GM19324 (cell line): ENCODE results near the gene SCYGR1.
"Not testable (repeated sequence)": the region's sequence is repeated elsewhere in the genome, so short reads cannot be mapped to it uniquely, and the experiment has no call there.

ENCODE experiments used
- ATAC-seq: cut with Tn5 transposase; IDR thresholded peaks from one replicate; pipeline ENCODE4 v1.9.1; 2021; ENCODE audit warnings: mild to moderate bottlenecking, moderate library complexity; ENCODE audit not compliant: unreplicated experiment, low FRiP score

Gene SCYGR1, protein sequence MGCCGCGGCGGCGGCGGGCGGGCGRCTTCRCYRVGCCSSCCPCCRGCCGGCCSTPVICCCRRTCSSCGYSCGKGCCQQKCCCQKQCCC

DNA sequence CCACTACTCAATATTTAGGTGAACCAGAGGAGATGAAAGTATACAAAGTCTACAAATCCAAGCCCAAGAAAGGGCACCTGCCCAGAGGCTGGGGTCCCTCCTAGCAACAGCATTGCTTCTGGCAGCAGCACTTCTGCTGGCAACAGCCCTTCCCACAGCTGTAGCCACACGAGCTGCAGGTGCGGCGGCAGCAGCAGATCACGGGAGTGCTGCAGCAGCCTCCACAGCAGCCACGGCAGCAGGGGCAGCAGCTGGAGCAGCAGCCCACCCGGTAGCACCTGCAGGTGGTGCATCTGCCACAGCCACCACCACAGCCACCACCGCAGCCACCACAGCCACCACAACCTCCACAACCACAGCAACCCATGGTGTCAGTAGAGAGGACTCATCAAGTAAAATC lies at the start of gene SCYGR1:
Gene SCYGR1 (minus strand): TSS at position 367 of the 400 bp plus-strand sequence. CDS start 0 bp downstream, at position 367.
- not testable (repeated sequence) for ATAC-seq

DNA sequence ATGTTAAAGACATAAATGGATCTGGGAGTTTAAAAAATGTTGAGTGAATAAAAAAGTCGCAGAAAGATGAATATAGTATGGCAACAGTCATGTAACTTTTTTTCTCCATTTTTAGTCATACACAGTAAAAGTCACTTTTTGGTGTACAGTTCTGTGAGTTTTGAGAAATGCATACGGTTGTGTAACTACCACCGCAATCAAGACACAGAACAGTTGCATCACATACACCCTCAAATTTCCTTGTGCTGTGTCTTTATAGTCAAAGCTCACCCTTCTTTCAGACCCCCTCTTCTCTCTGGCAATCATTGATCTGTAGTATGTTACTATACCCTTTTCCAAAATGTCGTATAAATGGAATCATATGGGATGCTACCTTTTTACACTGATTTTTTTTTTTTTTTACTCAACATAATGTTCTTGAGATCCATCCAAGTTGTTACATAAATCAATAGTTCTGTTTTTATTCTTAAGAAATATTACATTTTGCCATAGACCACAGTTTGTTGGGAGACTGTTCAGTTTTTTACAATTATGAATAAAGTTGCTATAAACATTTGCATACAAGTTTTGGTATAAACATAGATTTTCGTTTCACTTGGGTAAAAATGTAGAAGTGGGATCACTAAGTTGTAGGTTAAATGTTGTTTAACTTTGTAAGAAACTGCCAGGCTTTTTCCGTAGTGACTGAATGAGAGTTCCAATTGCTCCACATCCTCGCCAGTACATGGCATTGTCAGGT lies 48.9 kb upstream of the SCYGR1 start:
- no peak for ATAC-seq

DNA sequence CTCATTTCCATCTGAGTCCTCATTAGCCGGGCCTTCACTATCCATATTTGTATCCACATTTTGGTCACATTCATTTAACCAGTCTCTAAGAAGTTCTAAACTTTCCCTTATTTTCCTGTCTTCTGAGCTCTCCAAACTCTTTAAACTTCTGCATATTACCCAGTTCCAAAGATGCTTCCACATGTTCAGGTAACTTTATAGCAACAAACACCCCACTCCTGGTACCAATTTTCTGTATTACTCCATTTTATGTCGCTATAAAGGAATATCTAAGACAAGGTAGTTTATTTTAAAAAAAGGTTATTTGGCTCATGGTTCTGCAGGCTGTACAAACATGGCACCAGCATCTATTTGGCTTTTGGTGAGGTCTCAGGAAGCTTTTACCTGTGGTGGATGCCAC lies 45.4 kb upstream of the SCYGR1 start:
- ATAC-seq = no peak

DNA sequence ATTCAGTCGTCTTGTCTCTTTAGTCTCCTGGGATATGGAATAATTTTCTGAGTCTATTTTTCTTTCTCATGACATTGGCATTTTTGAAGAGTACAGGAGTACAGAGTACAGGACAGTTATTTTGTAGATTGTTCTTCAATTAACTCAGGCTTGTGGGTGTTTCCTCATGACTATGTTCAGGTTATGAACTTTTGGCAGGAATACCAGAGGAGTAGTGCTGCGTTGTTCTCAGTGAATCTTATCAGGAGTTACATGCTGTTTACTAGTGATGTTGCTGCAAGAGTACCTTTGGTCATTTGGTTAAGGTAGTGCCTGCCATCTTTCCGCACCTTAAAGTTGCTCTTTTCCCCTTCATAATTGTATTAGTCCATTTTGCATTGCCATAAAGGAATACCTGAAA lies 42.9 kb upstream of the SCYGR1 start:
- no peak for ATAC-seq

DNA sequence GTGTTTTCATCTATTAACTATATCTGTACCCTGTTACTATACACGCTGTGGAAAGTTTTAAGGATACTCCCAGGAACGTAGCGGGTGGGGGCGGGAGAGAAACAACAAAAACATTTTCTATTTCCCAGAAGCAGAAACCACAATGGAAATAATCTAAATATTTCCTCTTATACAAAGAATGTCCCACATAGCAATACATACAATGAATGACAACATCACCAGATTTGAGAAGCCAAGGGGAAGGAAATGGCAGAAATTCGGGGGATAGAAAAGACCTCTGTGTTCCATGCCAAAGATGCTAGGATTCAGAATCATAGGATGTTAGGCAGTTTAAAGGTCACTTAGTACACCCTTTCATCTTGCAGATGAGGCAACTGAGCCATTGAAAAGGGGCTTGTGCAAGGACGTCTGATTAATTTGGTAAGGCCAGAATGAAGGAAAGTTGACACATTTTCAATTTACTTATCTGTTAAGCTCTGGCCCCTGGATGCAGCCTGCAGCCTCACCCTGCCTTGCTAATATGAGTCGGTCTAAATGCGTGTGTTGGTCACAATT lies 41.1 kb upstream of the SCYGR1 start:
- ATAC-seq = no peak

DNA sequence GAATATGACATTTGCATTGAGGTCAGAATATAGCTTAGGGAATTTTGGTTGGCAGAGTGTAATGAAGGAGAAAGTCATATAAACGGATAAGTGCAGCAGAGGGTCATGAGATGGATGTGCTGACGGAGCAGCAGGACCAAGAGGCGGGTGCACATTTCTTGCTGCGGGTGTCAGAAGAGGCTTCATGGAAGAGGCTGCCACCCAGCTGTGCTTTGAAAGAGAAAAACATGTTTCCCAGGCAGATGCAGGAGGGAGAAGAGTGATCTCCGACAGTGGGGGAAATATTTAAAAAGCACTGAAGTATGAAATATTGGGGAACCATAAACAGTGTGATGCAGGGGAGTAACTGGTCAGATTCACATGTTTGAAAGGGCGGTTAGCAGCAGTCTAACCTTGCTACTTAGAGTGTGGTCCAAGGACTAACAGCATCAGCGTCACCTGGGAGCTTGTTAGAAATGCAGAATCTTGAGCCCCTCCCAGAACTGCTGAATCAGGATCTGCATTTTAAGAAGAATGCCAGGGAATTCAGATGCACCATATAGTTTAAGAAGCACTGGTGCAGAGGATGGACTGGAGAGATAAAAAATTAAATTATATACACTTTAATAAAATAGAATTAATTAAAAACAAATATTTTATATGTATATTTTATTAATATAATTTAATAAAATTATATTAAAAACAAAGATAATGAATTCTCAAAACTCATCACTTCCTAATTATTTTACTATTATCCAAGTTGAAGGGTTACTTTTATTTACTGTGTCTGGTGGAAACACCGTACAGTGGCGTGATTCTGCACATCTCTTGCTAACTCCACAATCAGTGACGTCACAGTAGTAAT lies 36.1 kb upstream of the SCYGR1 start:
- ATAC-seq = no peak

DNA sequence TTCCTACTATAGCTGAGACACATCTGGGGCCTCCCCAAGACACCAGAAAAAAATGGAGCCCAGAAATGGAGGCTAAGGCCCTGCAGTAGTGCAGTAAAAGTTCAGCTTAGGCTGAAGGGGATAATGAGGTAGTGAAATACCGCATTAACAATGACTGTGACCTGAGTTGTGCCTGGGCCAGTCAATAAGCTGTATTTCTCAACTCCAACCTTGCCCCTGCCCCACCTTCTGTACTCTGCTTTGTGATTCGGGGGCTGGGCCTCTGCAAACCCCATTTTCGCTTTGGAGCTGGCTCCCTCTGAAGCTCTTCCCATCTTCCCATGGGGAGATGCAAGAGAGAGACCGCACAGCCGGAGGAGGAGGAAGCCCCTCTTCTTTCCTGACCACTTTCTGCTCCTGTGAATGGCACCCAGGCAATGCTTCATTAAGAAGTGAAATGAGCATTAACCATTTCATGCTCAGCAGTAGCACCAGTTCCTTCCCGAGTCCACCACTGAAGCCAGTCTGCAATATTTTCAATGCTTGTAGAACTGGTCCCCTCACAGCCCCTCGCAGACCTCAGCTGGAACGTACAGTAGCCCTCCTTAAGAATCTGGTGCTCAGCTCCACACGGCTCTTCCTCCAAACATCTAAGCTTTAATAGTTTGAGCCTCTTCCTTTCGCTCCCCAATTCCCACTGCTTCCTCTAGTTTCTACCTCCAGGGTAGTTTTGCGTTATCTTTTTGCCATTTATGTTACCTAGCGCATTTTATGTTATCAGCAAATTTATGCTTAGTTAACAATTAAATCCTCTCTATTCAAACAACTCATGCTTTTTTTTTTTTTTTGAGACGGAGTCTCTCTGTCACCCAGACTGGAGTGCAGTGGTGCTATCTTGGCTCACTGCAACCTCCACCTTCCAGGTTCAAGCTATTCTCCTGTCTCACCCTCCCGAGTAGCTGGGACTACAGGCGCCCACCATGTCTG lies 32.6 kb upstream of the SCYGR1 start:
- no peak for ATAC-seq

DNA sequence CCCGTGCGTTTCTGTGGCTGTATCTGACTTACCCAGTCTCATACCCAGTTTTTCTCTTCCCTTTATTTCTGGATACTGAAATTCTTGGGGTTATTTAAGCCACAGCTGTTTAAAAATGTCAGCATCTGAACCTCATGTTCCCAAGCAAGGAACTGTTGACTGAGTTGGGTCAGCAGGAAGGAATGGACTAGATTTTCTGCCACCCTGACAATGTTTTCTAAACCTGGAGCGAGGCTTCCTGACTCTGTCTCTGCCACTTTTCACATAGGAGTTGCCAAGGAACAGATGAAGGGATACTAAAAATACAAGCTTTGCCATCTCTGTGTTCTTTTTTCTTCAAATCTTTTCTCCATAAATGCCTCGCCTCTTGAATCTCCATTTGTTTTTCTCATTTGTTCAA lies 29.0 kb upstream of the SCYGR1 start:
- no peak for ATAC-seq

DNA sequence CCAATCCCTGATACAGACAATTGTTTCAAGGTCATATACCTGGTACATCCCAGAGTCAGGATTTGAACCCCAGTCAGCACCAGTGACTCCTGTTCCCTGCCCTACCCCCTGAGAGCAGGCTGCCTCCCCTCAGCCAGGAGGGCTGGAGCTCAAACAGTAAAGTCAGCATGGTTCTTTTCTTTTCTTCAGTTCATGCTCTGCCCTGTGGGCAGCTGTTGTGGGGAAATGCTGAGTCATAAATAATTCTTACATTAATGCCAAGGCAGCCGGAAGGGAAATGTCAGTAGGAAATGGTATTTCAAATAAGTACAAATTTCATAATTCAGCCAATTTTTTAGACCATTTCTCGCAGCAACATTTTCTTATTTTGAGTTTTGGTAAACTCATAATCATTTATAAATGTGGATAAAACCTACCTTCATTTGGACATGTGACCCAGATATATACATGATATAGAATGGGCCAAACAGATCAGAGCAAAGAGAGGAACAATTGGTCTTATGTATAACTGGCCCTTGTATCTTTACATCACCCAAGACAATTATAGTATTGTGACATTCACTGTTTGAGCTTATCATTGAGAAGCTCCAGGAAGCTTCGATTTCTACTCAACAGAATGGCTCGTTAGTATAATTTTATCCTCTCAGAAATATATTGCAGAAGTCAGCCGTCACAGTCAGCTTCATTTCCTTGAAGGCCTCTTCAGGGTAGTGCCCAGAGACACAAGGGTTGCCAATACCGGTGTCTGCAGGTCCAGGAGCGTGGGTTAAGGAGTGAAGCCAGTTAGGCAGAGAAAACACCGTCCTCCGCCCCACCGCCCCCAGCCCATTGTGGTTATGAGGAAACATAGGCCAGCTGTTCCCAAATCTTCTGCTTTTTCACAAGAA lies 28.0 kb upstream of the SCYGR1 start:
- no peak for ATAC-seq

DNA sequence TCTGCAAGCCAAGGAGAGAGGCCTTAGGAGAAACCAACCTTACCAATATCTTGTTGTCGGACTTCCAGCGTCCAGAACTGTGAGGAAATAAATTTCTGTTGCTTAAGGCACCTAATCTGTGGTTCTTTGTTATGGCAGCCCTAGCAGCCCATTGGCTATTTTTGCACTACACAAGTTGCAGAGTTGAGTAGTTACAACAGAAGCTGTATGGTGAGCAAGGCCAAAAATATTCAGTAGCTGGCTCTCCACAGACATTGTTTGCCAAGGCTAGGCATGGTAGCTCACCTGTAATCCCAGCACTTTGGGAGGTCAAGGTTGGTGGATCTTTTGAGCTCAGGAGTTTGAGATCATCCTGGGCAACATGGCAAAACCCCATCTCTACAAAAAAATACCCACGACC lies 27.1 kb upstream of the SCYGR1 start:
- no peak for ATAC-seq

DNA sequence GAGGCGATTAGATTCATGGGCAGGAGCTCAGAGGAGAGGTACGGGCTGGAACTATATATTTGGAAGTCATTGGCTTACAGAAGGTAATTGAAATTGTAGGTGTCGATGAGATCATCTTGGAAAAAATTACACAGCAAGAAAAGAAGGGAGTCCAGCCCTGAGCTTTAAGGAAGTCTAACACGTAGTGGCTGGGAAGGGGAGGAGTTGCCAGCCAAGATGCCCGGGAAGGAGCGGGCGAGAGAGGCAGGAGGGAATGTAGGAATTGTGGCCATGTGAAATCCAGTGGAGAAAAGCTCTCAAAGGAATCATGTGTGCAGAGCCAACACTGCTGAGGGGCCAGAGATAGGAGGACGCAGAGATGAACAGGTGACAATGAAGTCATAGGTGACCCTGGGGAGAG lies 25.6 kb upstream of the SCYGR1 start:
- no peak for ATAC-seq

DNA sequence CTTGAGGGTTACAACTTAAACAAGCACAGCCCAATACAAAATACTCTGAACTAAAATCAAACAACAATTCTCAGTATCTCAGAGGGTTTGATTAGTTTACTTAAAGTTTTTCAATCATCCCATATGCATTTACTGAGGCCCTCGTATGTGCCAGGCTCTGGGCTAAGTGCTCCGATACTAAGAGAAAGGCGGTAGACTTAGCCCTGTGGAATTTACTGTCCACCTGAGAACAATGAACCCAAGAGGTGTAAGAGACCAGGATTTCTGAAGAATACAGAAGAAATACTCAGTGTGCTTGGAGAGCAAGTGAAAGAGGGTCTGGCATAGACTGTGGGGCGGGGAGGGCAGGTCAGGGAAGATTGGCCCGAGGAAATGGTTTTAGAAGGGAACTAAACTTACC lies 25.1 kb upstream of the SCYGR1 start:
- no peak for ATAC-seq

DNA sequence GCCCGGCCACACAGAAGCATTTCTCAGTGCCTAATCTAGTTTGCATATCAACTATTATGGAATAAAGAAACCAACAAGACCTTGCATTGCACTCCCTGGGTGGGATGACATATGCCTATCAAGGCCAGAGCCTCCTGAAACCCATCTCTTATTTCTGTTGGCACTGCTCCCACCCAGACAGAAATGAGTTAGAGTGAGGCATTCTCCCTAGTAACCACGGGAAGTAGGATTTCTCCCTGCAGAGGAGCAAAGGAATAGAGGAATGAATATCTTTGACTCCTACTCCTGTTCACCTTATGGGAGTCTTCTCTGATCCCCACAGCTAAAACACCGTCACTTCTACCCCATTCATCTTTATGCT lies 24.2 kb upstream of the SCYGR1 start:
- ATAC-seq = no peak

DNA sequence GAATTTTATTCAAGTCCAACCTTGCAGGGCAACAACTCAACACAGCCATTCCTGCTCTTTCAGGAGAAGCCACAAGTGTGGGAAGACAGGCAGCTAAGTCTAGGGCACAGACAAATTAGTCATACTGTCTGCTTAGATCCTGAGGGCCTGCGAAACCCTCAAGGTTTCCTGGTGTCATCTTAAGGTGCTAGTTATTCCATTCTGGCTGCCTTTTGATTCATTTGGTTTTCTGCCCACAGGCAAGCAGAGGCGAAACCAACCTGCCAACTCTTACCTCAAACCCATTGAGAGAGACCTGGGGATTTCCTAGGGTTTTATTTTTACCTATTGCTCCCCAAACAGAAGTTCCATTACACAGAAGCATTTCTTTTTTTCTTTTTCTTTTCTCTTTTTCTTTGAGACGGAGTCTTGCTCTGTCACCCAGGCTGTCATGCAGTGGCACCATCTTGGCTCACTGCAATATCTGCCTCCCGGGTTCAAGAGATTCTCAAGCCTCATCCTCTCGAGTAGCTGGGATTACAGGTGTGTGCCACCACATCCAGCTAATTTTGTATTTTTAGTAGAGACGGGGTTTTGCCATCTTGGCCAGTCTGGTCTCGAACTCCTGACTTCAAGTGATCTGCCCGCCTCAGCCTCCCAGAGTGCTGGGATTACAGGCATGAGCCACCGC lies 23.7 kb upstream of the SCYGR1 start:
- peak; percentile 78 for ATAC-seq

DNA sequence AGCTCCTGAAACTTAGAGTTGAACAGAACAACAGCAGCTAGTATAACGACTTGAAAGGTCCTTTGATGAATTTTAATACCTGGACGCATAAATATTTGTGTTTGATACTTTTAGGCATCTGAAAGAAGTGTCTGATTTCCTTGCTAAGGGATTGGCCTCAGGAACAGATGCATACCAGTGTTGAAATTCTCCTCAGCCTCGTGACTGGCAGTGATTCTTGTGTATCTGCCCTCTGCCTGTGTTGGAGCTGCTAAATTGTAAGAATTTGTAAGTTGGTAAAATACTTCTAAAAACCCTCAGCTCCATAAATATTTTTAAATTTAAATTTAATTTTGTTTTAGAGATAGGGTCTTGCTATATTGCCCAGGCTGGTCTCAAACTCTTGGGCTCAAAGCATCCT lies 22.4 kb upstream of the SCYGR1 start:
- no peak for ATAC-seq

DNA sequence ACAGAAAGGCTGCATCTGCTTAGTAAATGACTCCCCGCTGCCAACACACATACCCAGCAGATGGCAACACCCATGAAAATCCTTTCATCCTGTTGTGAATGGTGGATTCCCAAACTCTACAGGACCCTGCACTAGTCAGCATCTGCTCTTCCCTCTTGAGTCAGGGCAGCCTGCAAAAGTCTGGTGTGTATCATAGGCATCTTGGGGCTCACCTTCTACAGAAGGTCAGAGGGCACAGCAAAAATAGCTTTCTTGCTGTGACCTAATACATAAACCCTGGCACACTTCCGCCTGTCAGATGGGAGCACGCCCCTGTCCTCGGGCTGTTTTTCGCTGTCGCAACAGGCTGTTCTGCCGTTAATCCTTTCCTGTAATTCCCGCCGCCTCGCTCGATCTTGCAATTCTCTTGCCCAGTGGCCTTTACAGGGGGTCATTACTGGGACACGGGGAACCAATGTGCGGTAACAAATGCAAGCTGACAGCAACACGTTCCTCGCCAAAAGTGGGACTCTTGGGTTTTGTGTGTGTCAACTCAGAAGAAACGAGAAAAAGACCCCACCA lies 19.9 kb upstream of the SCYGR1 start:
- ATAC-seq = no peak

DNA sequence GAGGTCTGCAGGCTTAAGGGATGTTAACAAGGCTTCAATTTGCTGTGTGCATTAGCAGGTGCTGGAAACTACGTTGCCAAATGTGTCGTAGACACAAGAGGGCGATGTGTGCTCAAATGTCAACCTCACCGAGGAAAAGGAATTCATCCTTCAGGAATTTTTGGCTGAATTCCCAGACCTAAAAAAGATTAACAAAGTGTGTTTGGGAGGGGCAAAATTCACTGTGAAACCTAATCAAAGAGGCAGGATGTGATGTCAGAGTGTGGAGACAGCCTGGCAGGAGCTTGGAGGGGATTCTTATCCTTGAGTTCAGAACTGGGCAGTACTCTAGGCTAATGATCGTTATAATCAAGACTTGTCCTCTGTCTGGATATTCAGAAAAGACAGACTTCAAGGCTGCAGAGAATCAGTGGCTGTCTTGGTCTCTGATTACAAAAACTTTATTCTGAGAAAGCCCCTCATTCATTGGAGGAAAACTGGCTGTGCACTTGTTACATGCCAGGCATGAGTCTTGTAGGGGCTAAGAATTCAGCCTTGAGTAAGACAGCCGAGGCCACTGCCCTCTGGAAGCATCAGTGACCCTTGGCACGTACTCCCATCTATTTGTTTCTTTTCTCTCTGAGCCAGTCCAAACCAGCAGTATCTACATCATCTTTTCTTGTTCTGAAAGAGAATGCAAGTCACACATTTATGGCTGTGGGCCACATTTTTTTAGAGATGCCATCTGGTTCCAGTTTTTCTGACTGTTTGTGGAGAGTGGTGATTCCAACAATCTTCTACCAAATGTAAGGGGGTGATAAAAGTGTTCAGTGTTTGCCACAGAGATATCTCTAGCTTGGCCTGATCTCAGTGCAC lies 18.7 kb upstream of the SCYGR1 start:
- no peak for ATAC-seq
